Embryonic facial prominence (tissue), 1 donor: ENCODE data around the gene C1QTNF7.

Experiments
- DNase-seq: peaks from one replicate; pipeline ENCODE4 v3.0.0-alpha.2; 2016; ENCODE audit errors: extremely low spot score

C1QTNF7 gene

GRCh38 chr4:15457406-15458201, 29.8 kb downstream of the C1QTNF7 start:
- DNase-seq: peak; percentile 44

DNA sequence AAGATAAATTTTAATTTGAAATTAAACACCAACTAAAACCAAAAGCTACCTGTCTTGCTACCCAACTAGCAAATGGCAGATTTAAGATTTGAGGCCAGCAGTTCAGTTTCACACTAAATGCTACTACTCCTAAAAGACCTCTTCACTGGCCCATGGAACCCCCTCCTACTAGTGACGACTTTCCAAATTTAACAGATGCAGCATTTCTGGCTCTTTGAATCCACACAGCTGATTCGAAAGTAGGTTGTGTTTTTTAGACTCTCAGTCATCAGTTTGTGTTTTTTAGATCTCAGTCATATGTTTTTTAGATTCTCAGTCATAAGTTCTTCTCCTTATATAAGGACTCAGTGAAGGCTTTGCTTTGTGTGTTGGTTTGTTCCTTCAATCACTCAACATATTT, 30.8 kb downstream of the C1QTNF7 start:
- no peak for DNase-seq

GRCh38 chr4:15459706-15460105, 31.9 kb downstream of the C1QTNF7 start:
- DNase-seq: no peak

DNA sequence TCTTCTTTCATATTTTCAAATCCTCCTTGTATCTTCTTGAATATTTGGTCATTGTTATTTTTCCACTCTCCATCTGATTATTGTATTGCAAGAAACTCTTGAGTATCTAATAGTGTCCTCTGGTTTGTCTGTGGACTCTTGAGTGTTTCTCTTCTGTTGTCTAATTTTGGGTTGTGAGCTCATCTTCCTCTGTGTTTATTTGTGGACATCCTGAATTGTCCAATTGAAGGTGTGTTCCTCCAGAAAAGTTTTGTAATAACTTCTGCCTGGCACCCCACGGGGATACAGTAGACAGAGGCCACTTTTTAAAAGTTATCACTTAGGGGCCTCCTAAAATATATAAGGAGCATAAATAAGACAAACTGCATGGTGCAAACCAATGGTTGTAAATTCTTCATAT, 38.8 kb downstream of the C1QTNF7 start:
- DNase-seq: no peak

- DNase-seq: no peak
These were observed 41.7 kb downstream of the C1QTNF7 start, which contains the start of gene CC2D2A for GRCh38 chr4:15469402-15470127. CC2D2A (plus strand) TSS chr4:15469882; CDS start chr4:15475933, 6,051 bp downstream.

- no peak for DNase-seq
These were observed 42.3 kb downstream of the C1QTNF7 start for GRCh38 chr4:15470128-15470475.

DNA sequence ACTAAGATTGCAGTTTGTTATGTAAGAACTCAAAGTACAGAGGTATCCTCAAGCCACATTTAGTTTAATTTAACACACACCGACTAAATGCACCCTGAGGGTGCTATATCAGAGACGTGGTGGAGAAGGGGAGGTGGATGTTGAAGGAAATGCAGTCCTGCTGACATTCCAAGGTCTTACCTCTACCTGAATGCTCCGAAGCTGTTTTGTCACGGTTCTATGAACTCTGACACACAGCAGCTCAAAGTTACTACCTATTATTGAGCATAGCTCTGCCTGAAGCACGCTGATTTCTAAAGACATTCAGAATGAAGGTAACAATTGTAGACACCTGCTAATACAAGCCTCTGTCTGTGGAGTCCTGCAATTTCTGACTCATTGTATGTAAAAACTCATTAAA, 48.6 kb downstream of the C1QTNF7 start:
- DNase-seq: no peak

DNA sequence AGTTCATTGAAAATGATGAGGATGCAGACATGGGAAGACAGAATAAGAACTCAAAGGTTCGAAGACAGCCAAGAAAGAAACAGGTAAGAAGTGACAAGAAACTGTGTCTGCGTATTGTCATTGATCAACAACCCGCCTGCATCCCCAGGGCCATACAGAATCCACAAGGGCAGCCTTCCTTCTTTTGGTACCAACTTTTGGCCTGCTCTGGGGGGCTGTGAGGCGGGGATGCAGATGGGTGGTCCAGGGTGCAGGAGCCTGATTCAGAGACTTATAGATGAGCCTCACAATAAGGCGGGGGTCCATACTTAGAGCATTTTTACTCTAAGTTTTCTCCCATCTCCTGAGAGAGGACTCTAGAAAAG, 50.9 kb downstream of the C1QTNF7 start:
- DNase-seq: no peak

DNA sequence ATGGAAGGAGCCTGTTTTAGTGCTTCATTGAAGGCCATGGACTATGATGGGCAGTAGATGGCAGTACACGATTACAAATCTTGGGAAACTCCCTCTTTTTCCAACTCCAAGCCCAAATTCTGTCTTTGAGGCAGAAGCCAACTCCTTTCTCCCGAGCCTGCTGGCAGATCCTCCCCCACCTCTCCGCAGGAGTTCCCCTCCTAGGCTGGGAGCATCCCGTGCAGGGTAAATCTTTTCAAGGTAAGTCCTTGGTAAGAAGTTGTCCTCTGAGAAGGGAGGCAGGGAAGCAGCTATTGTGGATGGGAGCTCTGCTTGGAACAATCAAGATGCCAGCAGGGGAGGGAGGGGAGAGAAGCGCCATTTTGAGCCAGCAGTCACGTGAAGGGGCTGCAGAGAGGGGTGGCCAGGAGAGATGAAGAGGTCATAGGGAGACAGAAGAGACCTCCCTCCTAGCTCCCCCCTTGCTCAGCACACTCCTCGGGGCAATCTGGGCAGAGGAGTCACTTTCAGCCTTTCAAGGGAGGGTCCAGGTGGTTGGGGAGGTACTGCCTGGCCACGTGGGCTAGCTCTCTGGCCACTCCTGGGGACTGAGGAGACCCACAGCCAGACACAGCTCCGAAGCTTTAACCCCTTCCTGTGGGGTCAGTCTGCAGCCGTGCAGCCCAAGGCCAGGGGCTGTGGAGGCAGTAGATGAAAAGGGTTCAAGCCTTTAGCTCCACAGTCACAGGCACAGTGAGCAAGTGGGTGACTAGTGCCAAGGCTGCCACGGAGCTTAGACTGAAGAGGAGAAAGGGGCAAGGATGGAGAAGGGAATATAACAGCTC, 51.5 kb downstream of the C1QTNF7 start:
- DNase-seq: peak; percentile 93

DNA sequence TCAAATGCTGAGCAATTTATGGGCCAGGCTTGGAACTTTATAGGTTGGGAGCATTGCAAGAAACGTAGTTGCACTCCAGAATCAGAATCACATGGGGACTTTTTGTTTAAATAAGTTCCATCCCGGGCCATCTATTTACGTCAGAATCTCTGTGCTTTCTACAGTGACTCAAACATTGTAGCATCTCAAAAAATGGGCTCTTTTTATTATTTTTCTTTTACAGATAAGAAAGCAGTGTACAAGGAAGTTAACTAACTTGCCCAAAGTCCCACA, 52.0 kb downstream of the C1QTNF7 start:
- no peak for DNase-seq

DNA sequence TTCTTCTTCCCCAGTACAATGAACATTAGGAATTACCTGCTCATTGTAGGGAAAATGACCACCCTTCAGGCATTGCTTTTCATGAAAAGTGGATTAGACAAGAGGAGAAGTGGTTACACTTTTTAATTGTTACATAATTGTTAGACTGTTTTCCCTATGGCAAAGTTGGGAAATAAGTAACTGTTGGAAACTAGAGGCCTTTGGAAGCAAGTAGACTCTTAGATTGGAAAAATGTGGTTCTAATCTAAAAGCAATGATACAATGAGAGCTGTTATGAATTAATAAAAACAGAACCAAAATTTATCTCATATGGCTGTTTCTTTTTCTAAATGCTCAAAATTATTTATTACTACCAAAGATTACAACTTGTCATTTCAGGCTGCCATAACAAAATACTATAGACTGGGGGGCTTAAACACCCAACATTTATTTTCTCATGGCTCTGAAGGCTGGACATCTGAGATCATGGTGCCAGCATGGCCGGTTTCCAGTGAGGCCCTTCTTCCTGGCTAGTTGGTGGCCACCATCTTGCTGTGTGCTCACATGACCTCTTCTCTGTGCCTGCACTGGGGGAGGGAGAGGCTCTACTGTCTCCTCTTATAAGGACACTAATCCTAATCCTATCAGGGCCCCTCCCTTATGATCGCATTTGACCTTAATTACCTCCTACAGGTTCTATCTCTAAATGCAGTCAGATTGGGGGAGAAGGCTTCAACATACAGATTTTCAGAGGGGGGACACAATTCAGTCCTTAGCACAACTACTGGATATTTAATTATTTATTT, 54.3 kb downstream of the C1QTNF7 start:
- DNase-seq: no peak

DNA sequence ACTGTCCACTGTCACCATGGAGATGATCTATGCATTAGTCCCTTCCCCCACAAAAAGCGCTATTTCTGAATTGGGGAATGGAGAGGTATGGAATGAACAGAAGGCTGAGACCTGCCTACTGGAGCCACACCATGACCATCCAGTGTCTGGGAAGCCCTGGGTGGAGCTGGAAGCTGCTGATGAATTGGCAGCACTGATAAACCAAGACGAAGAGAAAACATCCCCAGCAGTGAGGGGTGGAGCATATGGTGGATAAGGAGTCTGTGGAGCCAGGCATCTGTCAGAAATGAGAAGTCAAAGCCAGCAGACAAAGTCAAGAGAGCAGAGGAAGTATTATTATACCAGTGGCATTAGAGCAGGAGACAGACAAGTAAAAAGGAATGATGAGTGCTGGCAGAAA, 55.0 kb downstream of the C1QTNF7 start:
- DNase-seq: no peak

GRCh38 chr4:15488136-15488535, 60.3 kb downstream of the C1QTNF7 start:
- no peak for DNase-seq

DNA sequence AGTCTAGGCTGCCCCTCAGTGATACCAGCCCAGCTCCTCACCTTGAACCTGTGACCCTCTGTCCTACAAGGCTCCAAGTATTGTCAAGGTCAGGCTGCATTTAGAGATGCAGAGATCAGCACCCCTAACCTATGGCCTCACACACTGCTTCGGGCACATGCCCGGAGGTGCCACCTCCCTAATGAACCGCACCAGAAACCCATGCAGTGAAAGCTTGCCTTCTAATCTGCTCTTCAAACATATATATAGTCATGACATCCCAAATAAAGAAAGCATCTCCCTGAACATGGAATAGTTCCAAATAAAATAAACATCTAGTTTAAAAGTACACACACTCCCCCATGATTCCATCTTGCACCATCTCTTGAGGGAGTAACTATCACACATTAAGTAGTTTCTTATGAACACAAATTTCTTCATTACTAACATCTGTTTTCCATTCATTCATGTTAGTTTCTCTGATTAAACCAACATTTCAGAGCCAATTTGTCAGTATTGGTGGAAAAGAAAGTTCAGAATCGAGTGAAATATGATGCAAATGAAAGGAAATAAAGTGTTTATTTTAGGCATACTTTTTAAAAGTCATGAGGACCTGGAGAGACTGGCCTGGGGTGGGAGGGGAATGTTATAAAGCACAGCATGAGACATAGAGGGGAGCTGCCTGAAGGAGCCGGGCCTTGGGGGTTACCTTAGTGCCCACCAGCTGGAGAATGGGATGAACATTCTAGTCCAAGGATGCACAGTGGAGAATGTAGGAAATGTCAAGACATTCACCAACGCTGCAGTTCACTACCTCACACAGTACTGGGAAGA, 61.0 kb downstream of the C1QTNF7 start:
- peak; percentile 27 for DNase-seq

- DNase-seq: no peak
These were observed 61.7 kb downstream of the C1QTNF7 start for GRCh38 chr4:15489551-15489950.

DNA sequence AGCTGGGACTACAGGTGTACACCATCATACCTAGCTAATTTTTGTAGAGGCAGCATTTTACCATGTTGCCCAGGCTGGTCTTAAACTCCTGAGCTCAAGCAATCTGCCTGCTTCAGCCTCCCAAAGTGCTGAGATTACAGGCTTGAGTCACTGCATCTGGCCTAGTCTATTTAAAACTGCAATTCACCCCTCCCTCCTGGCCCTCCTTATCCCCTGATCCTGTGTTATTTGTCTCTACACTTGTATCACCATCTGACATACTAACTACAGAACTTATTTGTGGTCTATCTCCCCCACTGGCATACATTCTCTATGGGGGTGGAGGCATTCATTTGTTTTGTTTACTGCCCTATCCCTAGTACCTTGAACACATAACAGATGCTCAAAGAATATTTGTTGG, 65.6 kb downstream of the C1QTNF7 start:
- no peak for DNase-seq

DNA sequence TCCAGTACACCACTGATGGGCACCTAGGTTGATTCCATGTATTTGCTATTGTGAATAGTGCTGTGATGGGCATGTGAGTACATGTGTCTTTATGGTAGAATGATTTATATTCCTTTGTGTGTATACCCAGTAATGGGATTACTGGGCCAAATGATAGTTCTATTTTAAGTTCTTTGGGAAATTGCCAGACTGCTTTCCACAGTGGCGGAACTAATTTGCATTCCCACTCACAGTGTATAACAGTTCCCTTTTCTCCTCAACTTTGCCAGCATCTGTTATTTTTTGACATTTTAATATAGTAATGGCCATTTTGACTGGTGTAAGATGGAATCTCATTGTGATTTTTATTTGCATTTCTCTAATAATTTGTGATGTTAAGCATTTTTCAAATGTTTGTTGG, 67.8 kb downstream of the C1QTNF7 start:
- no peak for DNase-seq
